T-helper 2 cell treated with Interferon-gamma antibody and Interleukin-4, amounts not matched to agents 5 μg/mL and 100 μg/mL, for 36 hours (primary cell): ENCODE data around the gene B4GALT4.
"Not testable (repeated sequence)": the region's sequence is repeated elsewhere in the genome, so short reads cannot be mapped to it uniquely, and the experiment has no call there.

Experiments
- DNase-seq: peaks from one replicate; pipeline ENCODE4 v3.0.0; 2021; ENCODE audit warnings: low spot score
- H3K27ac Mint-ChIP-seq: one replicate; pipeline ENCODE4 v1.8.0; 2021; ENCODE audit warnings: mild to moderate bottlenecking, mixed read lengths
- H3K27me3 Mint-ChIP-seq: one replicate; pipeline ENCODE4 v1.8.0; 2021; ENCODE audit warnings: low read depth, mixed read lengths
- H3K36me3 Mint-ChIP-seq: one replicate; pipeline ENCODE4 v1.8.0; 2021; ENCODE audit warnings: low read depth, mixed read lengths
- H3K4me1 Mint-ChIP-seq: one replicate; pipeline ENCODE4 v1.8.0; 2021; ENCODE audit warnings: low read depth, mixed read lengths
- H3K4me3 Mint-ChIP-seq: one replicate; pipeline ENCODE4 v1.8.0; 2022; ENCODE audit warnings: mild to moderate bottlenecking, moderate library complexity, mixed read lengths
- H3K9me3 Mint-ChIP-seq: one replicate; pipeline ENCODE4 v1.8.0; 2021; ENCODE audit warnings: mixed read lengths

B4GALT4 gene

GRCh38 chr3:119170821-119171220, 69.9 kb downstream of the B4GALT4 start:
- Mint-ChIP-seq H3K36me3 (no peaks in the 10 kb centered on the region), H3K9me3 (peaks cover under 1% of the 10 kb centered on the region), H3K4me1 (no peaks in the 10 kb centered on the region), H3K4me3 (no peak overlapping the region), H3K27me3 (peaks cover 6% of the 10 kb centered on the region), H3K27ac (no peak overlapping the region)
- DNase-seq, result no peak

DNA sequence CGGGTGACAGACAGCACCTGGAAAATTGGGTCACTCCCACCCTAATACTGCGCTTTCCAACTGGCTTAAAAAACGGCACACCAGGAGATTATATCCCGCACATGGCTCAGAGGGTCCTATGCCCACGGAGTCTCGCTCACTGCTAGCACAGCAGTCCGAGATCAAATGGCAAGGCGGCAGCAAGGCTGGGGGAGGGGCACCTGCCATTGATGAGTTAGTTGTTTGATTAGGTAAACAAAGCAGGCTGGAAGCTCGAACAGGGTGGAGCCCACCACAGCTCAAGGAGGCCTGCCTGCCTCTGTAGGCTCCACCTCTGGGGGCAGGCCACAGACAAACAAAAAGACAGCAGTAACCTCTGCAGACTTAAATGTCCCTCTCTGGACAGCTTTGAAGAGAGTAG, 75.9 kb downstream of the B4GALT4 start:
- H3K27ac Mint-ChIP-seq, H3K4me1 Mint-ChIP-seq: not testable (repeated sequence)

More for the DNA sequence above, 75.9 kb downstream of the B4GALT4 start:
- H3K27me3 Mint-ChIP-seq, H3K4me3 Mint-ChIP-seq, DNase-seq, H3K36me3 Mint-ChIP-seq, H3K9me3 Mint-ChIP-seq: not testable (repeated sequence)
